ENCODE data around the gene HOMER3. TPM values are rescaled to one million over a fixed set of nuclear protein-coding genes. Genes with fewer than 3 reads are reported as not detected.
"Not testable (repeated sequence)": the region's sequence is repeated elsewhere in the genome, so short reads cannot be mapped to it uniquely, and the experiment has no call there.

Gene HOMER3
- total RNA-seq, 6 donors from 2014 or later = 17.3 to 58.0 (median 27.8) TPM

GRCh38 chr19:18905513-18906236 lies 35.3 kb downstream of the HOMER3 start:
- DNase-seq (peak in 1 of 2 donors; percentile 68), ATAC-seq (ENCODE audit: low FRiP score in 2 of 2) (no peak)
- 93% methylated on average over 16 to 25 of the region's 26 CpGs for WGBS, 2 donors
- TF ChIP-seq CTCF (IDR thresholded peaks at IDR 0.05) (no peak), EP300 (IDR thresholded peaks at IDR 0.05) (no peak), POLR2A (IDR thresholded peaks at IDR 0.05) (no peak), POLR2AphosphoS5 (IDR thresholded peaks at IDR 0.05) (no peak)
- Histone ChIP-seq H3K27ac (no peak overlapping the region), H3K4me1 (no peaks in the 10 kb centered on the region), H3K27me3 (no peaks in the 10 kb centered on the region), H3K4me3 (no peak overlapping the region), H3K36me3 (peaks cover 6 to 88% (median 74%) of the 10 kb centered on the region in 4 donors), H3K9me3 (no peaks in the 10 kb centered on the region)

DNA sequence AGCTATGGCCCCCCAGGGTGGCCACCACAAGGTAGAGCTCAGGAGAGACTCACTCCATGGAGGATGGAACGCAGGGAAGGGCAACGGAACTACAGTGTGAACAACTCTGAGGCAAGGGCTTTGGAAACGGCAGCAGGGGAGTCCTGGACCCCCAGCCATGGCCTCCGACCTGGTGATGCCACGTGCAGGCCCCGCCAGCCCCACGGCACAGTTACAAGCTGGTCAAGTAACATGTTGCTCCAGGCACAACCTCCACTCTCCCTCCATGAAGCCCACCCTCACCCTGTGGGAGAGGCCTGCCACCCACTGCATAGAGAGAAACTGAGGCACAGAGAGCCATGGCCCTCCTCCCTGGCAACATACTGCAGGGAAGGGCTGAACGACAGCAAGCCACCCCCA lies 36.0 kb downstream of the HOMER3 start:
- Histone ChIP-seq H3K27me3 (no peaks in the 10 kb centered on the region), H3K9me3 (no peaks in the 10 kb centered on the region), H3K36me3 (peaks cover 6 to 88% (median 74%) of the 10 kb centered on the region in 4 donors), H3K4me1 (no peaks in the 10 kb centered on the region), H3K4me3 (no peak overlapping the region), H3K27ac (no peak overlapping the region)
- DNase-seq (peak in 1 of 2 donors; percentile 46), ATAC-seq (ENCODE audit: low FRiP score in 2 of 2) (no peak)
- 88 to 97% methylated on average over 5 to 8 of the region's 8 CpGs for WGBS, 2 donors
- TF ChIP-seq CTCF (IDR thresholded peaks at IDR 0.05) = no peak
- TF ChIP-seq POLR2AphosphoS5 (IDR thresholded peaks at IDR 0.05) = no peak
- no peak for TF ChIP-seq EP300 (IDR thresholded peaks at IDR 0.05)
- TF ChIP-seq POLR2A (IDR thresholded peaks at IDR 0.05) = no peak

GRCh38 chr19:18904334-18905057 lies 36.5 kb downstream of the HOMER3 start:
- ATAC-seq (ENCODE audit: low FRiP score in 2 of 2) = no peak
- peak in 1 of 2 donors; percentile 54 for DNase-seq
- H3K36me3 ChIP-seq = peaks cover 6 to 88% (median 78%) of the 10 kb centered on the region in 4 donors

GRCh38 chr19:18903156-18904037 lies 37.6 kb downstream of the HOMER3 start:
- no peak overlapping the region for H3K4me3 ChIP-seq
- no peaks in the 10 kb centered on the region for H3K27me3 ChIP-seq
- H3K36me3 ChIP-seq = peaks cover 6 to 86% (median 79%) of the 10 kb centered on the region in 4 donors
- 91 to 92% methylated on average over 17 to 29 of the region's 29 CpGs for WGBS, 2 donors
- ATAC-seq (ENCODE audit: low FRiP score in 2 of 2) (no peak), DNase-seq (peak in 1 of 2 donors; percentile 65)
- TF ChIP-seq CTCF (IDR thresholded peaks at IDR 0.05) = no peak
- TF ChIP-seq POLR2AphosphoS5 (IDR thresholded peaks at IDR 0.05) = no peak
- no peak for TF ChIP-seq POLR2A (IDR thresholded peaks at IDR 0.05)
- TF ChIP-seq EP300 (IDR thresholded peaks at IDR 0.05) = no peak
- H3K27ac ChIP-seq = no peak overlapping the region
- H3K4me1 ChIP-seq = no peaks in the 10 kb centered on the region
- no peaks in the 10 kb centered on the region for H3K9me3 ChIP-seq

More at GRCh38 chr19:18904334-18905057, 36.5 kb downstream of the HOMER3 start:
- Histone ChIP-seq H3K27me3 (no peaks in the 10 kb centered on the region), H3K4me3 (no peak overlapping the region), H3K4me1 (no peaks in the 10 kb centered on the region), H3K27ac (no peak overlapping the region), H3K9me3 (no peaks in the 10 kb centered on the region)
- no peak for TF ChIP-seq POLR2A (IDR thresholded peaks at IDR 0.05)
- no peak for TF ChIP-seq POLR2AphosphoS5 (IDR thresholded peaks at IDR 0.05)
- TF ChIP-seq EP300 (IDR thresholded peaks at IDR 0.05) = no peak
- no peak for TF ChIP-seq CTCF (IDR thresholded peaks at IDR 0.05)
- WGBS, 2 donors = 89 to 91% methylated on average over 5 to 21 of the region's 25 CpGs

DNA sequence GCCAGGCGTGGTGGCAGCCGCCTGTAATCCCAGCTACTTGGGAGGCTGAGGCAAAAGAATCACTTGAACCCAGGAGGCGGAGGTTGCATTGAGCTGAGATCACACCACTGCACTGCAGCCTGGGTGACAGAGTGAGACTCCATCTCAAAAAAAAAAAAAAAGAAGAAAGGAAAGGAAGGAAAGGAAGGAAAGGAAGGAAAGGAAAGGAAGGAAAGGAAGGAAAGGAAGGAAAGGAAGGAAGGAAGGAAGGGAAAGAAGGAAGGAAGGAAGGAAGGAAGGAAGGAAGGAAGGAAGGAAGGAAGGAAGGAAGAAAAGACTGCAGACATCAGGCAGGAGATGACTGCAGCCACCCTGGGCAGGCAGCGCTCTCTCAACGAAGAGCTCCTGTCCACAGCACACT lies 38.5 kb downstream of the HOMER3 start:
- WGBS, 2 donors = 95 to 96% methylated on average over 5 of the region's 5 CpGs
- H3K27me3 ChIP-seq; DNase-seq; ATAC-seq (ENCODE audit: low FRiP score in 2 of 2); H3K9me3 ChIP-seq; H3K4me3 ChIP-seq; H3K27ac ChIP-seq; H3K4me1 ChIP-seq: not testable (repeated sequence)
- peaks cover 6 to 78% (median 72%) of the 10 kb centered on the region in 4 donors for H3K36me3 ChIP-seq
